Mucosa of gallbladder (tissue), 1 donor: ENCODE measurements around the gene ARHGEF39. TPM values are rescaled to one million over a fixed set of nuclear protein-coding genes. Genes with fewer than 3 reads are reported as not detected.
"Not testable (repeated sequence)": the region's sequence is repeated elsewhere in the genome, so short reads cannot be mapped to it uniquely, and the experiment has no call there.

Source experiments
- DNase-seq: peaks from one replicate; pipeline ENCODE4 v3.0.0-alpha.2; 2020; ENCODE audit warnings: low spot score
- total RNA-seq: library from RNA; stranded (reverse); gene quantifications from one replicate; pipeline ENCODE4 v1.2.1, GENCODE V29; 2021
- donor health status: DM: no; HTN: no; CAD: no.

The ARHGEF39 gene
- total RNA-seq, 1 donor from 2014 or later: 6.4 TPM

DNA sequence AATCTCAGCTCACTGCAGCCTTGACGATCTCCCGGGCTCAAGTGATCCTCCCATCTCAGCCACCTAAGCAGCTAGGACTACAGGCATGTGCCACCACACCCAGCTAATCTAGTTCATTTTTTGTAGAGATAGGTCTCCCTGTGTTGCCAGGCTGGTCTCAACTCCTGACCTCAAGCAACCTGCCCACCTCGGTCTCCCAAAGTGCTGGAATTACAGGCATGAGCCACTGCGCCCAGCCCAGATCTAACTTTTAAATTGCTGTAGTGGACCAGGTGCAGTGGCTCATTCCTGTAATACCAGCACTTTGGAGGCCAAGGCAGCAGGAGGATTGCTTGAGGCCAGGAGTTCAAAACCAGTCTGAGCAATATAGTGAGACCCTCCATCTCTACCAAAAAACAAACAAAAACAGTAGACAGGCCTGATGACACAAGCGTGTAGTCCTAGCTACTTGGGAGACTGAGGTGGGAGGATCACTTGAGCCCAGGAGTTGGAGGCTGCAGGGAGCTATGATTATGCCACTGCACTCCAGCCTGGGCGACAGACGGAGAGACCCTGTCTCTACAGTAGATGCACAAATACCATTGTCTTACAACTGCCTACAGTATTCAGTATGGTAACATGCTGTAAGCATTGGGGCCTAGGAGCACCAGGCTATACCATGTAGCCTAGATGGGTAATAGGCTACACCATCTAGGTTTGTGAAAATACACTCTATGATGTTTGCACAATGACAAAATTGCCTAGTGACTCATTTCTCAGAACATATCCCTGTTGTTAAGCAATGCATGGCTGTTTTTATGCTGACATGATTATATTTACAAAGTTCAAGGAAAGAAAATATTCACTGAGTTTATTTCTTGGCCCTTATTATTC lies 12.8 kb downstream of the ARHGEF39 start:
- DNase-seq: no peak

DNA sequence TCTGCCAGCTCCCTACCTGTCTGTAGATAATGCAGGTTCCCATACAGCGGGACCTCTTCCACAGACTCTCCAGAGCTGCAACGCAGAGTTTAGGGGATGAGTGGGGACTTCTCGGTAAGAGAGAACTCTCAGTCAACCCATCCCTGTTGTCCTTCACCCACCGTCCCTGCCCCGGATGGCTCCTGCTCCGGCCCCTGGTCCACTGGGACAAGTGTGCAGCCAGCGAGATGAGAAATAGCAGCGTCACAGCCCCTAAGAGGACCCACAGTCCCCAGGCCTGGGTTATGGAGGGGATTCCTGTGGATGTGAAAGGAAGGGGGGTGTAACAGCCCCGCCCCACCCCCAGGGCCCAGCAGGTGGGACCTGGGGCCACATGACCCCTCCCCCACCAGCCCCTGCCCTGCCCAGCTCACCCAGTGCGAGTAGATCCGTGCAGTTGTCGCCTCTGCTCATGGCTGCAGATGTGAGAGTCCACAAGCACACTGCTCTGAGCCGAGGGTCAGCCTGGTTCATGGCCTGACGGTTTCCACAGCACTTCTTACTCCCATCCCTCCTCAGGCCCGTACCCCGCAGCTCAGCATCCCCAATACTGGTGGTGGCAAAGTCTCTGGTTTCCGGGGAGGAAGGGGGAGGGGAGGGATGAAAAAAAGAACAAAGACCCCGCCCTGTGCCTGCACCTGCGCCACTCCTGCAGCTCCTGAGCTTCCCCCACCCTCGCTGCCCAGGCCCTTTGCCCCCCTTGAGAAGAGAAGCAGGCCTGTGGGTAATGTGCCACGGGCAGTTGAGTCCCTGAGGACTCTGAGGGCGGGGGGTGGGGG lies 14.4 kb downstream of the ARHGEF39 start, which contains the start of gene SIT1:
Gene SIT1, minus strand, starts transcription at position 591 of the 818 bp plus-strand sequence. Its CDS starts 78 bp downstream, at position 513.
- DNase-seq: no peak

GRCh38 chr9:35649431-35650340 lies 15.3 kb downstream of the ARHGEF39 start:
- DNase-seq: no peak

GRCh38 chr9:35646533-35647265 lies 18.3 kb downstream of the ARHGEF39 start:
- DNase-seq: peak; percentile 94

GRCh38 chr9:35646153-35646532 lies 18.9 kb downstream of the ARHGEF39 start:
- peak; percentile 71 for DNase-seq

- DNase-seq: not testable (repeated sequence)
Measured at GRCh38 chr9:35645736-35646135, 19.3 kb downstream of the ARHGEF39 start.

DNA sequence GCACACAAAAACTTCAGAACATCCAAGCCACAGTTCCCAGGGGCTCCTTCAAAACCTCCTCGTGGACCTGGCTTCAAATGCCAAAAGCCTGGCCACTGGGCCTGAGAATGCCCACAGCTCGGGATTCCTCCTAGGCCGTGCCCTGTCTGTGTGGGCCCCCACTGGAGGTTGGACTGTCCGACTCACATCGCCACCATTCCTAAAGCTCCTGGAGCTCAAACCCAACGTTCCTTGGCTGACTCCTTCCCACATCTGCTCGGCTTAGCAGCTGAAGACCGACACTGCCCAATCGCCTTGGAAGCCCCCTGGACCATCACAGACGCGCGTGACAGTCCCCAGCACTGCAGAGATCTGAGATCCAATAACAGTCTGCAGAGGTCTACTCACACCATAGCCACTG lies 21.9 kb downstream of the ARHGEF39 start:
- no peak for DNase-seq

- not testable (repeated sequence) for DNase-seq
Measured at GRCh38 chr9:35641478-35641877, 23.5 kb downstream of the ARHGEF39 start.

GRCh38 chr9:35640431-35640830 lies 24.6 kb downstream of the ARHGEF39 start:
- DNase-seq: not testable (repeated sequence)

DNA sequence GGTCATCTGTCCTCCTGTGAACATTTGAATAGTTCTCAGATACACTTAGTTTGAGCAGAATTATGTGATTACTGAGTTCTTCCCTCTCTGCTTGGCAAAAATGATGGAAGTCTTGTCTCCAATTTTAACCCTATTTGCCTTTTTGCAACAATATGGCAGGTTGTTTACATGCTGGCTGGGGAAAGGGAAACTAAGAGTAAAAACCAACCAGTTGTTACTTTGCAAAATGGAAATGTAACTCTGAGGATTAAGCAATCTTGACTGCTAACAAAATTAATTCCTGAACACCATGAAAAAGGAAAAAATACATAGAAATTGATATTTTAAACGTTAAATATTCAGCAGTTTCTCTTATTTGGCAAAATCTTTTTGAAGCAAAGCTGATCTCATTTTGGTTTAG lies 25.4 kb downstream of the ARHGEF39 start:
- DNase-seq: no peak

GRCh38 chr9:35639225-35639624 lies 25.8 kb downstream of the ARHGEF39 start:
- DNase-seq: not testable (repeated sequence)

DNA sequence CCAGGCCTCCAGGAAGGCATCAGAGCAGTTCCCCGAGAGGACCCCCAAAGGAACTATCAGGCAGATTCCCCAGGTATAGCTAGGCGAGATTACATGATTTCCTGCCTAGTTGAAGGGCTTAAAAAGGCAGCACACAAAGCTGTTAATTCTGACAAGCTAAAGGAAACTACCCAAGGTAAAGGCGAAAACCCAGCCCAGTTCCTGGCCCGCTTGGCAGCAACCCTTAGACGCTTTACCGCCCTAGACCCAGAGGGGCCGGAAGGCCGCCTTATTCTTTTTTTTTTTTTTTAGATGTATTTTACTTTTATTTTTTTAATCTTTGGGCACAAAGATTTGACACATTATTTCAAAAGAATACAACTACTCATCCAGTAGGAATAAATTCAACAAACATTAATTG lies 26.2 kb downstream of the ARHGEF39 start:
- not testable (repeated sequence) for DNase-seq

DNA sequence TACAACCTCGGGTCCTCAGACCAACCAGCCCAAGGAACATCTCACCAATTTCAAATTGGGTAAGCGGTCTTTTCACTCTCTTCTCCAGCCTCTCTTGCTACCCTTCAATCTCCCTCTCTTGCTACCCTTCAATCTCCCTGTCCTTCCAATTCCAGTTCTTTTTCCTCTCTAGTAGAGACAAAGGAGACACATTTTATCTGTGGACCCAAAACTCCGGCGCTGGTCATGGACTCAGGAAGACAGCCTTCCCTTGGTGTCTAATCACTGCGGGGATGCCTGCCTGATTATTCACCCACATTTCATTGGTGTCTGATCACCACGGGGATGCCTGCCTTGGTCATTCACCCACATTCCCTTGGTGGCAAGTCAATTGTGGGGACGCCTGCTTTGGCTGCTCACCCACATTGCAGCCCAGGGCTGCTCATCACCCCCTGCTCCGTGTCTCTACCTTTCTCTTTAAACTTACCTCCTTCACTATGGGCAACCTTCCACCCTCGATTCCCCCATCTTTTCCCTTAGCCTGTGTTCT lies 27.5 kb downstream of the ARHGEF39 start:
- DNase-seq: not testable (repeated sequence)

DNA sequence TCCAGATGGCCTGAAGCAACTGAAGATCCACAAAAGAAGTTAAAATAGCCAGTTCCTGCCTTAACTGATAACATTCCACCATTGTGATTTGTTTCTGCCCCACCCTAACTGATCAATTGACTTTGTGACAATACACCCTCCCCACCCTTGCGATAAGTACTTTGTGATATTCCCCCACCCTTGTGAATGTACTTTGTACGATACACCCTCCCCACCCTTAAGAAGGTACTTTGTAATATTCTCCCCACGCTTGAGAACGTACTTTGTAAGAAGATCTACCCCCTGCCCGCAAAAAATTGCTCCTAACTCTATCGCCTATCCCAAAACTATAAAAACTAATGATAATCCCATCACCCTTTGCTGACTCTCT lies 28.1 kb downstream of the ARHGEF39 start:
- DNase-seq: not testable (repeated sequence)

DNA sequence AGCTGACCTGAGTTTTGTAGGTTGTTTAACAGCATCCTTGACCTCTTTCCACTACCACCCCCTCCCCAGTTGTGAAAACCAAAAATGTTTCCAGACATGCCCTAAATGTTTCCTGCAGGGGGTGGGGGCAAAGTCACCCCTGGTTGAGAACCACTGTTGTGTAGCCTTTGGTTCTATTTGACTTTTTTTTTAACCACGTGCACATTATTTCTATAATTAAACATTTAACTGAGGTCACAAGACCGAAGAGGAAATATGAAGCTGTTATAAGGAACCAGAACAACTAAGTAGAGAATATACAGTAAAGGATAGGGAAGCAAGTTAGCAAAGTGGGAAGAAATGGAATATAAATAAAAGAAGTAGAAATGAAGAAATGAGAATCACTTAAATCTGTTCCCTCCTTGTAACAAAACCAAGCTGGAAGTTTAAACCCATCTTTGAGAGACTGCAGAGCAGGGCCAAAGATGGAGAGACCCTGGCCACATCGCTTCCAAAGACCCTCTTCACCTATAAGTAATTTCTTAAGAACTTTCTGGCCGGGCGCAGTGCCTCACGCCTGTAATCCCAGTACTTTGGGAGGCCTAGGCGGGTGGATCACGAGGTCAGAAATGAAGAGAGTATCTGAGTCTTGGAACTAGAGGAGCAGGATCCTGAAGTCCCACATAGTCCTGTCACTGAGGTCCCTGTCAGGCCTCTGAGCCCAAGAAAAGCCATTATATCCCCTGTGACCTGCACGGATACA lies 28.7 kb downstream of the ARHGEF39 start:
- no peak for DNase-seq

DNA sequence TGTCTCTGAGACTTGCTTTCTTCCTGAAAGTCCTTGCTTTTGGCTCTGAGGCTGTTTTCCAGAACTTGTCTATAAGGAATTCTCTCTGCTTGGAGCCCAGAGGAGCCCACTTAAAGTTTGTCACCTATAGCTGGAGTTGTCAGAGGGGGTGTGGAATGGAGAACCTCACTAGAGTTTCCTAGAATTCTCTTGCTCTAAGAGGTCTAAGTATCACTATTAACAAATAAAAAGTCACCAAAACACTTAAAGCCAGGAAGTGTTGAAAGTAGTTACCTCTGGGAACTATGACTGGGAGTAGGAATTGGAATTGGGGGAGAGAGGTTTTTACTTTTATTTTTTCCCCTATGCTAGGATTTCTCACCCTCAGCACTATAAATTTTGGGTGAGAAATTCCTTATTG lies 29.3 kb downstream of the ARHGEF39 start:
- DNase-seq: no peak

DNA sequence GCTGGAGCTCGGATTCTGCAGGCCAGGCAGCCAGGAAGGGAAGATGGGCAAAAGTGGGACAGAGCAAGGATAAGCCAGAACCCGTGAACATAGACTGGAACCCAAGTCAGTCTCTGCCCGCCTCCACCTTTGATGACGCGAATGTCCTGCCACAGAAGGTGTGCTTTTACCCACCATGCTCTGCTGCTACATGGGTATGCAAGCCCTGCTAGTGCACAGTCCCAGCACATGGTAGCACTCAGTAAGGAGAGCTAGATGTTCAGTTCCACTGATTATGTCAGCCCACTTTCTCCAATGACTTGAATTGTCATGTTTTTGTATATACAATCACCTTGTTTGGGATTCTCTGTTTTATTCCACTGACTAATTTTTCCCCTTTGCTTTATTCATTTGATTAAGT lies 35.4 kb downstream of the ARHGEF39 start:
- no peak for DNase-seq

DNA sequence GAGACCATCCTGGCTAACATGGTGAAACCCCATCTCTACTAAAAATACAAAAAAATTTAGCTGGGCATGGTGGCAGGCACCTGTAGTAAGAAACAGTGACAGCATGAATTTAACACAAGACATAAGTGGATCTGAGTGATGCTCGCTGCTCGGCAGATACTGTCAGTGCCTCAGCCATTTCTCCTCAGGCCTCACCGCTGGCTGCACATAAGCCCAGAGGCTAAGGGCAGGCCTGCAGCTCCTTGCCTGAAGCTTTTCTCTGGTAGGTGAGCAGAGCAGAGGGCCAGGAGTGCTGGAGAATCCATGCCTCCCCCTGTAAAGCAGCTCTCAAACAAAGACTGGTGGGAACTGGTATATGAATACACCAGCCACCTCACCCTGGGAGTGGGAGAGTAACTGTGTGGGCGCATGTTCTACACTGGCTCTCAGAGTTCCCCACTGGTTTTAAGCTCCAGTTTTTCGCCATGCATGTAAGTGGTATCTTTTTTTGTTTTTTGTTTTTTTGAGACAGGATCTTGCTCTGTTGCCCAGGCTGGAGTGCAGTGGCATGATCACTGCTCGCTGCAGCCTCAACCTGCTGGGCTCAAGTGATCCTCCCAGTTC lies 36.5 kb downstream of the ARHGEF39 start:
- no peak for DNase-seq

DNA sequence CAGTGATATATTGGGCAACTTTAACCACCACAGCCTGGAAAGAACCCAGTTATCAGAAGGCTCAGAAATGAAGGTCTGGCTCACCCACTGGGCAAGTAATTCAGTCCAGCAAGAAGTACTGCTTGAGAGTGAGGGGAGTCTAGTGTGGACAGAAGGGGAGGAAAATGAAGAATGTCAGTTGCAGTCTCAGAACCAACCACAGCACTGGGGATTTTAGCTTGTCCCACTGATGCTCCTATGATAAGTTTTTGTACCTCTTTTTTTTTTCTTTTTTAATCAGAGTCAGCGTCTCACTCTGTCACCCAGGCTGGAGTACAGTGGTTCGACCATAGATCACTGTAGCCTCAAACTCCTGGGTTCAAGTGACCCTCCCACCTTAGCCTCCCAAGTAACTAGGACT lies 37.4 kb downstream of the ARHGEF39 start:
- no peak for DNase-seq

GRCh38 chr9:35619800-35620158 lies 45.2 kb downstream of the ARHGEF39 start:
- DNase-seq: no peak
